ENCODE data around the gene SRD5A1.

SRD5A1 gene

DNA sequence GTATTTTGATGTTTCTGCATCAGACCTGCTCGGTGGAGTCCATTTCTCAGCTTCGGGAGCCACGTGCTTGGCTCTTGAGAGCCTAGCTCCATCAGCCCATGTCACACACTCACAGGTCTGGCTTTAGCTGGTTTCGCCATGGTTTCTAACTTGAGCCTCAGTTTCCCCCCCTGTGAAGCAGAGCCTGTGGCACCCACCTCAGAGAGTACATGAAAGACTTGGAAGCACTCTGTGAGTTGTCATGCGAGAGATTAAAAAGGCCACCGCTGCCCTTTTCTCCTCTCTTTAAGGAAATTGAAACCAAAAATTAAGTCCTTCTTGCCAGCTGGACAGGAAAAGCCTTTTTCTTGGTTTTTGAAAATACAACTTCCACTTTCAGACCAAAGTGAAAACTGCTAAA is 88.8 kb downstream of the SRD5A1 start:
- TF ChIP-seq GATA3 (IDR thresholded peaks at IDR 0.05; ENCODE audit: low read depth, low read length) (no peak), GATA2 (IDR thresholded peaks at IDR 0.05; ENCODE audit: low read depth, low read length) (no peak)

DNA sequence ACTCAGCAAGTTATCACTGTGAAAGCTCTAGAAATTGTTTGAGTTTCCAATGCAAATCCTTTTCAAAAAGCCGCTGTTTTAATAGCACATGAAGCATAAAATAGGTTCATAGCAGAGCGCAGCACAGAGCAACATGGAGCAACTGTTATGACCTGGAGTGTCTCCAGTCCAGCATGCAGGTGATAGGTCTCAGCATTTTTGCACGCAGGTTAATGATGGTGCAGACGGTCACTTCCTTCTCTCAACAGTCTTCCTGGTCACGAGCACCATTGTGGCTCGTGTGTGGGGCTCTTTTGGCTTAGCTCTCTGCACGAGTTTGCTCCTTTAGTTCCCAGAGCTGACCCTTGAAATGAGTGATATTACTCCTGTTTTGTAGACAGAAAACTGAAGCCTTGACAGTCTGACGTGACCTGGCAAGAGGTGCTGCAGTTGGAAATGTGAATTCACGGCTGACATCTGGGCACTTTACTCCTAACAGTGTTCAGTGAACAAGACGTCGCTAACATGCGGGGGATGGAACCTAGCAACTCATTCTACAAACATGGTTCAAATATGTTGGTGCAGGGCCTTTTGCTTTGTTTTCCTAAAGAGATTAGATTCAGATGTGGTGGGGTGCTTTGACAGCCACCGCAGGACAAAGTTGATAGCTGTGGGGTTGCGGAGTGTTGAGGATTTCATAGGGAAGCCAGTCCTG is 90.0 kb downstream of the SRD5A1 start:
- no peak for TF ChIP-seq GATA3 (IDR thresholded peaks at IDR 0.05; ENCODE audit: low read depth, low read length)
- TF ChIP-seq GATA2 (IDR thresholded peaks at IDR 0.05; ENCODE audit: low read depth, low read length) = no peak

DNA sequence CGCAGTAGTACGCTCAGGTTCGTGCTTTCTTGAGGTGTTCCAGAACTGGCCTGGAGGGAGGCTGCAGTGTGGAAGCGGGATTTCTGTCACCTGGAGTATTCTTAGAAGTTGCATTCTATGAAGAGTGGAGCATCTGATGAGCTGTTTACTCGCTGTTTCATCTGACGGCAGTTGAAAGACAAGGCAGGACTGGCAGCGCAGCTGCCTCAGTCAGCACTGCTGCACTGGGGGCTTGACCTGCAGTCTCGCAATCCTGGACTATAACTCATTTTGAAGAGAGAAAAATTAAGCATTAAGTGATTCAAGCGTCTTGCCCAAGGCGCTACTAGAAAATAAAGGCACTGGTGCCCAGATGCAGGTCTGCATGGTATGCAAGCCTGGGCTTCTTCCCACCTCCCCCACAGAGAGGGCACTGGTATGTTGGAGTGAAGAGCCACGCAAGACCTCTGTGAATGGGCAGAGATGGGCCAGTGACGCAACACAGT is 90.6 kb downstream of the SRD5A1 start:
- TF ChIP-seq GATA3 (IDR thresholded peaks at IDR 0.05; ENCODE audit: low read depth, low read length) = no peak
- no peak for TF ChIP-seq GATA2 (IDR thresholded peaks at IDR 0.05; ENCODE audit: low read depth, low read length)

All from SH-SY5Y (cell line).